Loucy (cell line): ENCODE measurements around the gene CTDSPL.

Experiments
- CTCF ChIP-seq: fragments of 200-600 bp; sonication (generic); conservative IDR thresholded peaks from 2 replicates; pipeline ENCODE4 v1.5.1; 2014; ENCODE audit warnings: mild to moderate bottlenecking, antibody characterized with exemption, low read length
- EZH2phosphoT487 ChIP-seq: fragments of 200-600 bp; IDR thresholded peaks from 2 replicates; pipeline ENCODE4 v1.6.1; 2018; ENCODE audit warnings: antibody characterized with exemption, mild to moderate bottlenecking, moderate library complexity, borderline replicate concordance

- peak; percentile 23 for TF ChIP-seq CTCF
- TF ChIP-seq EZH2phosphoT487, result no peak
Observed at GRCh38 chr3:37985637-37986320, 124.1 kb downstream of the CTDSPL start.
